Measurements from ENCODE around the gene PTPRU.

The PTPRU gene

DNA sequence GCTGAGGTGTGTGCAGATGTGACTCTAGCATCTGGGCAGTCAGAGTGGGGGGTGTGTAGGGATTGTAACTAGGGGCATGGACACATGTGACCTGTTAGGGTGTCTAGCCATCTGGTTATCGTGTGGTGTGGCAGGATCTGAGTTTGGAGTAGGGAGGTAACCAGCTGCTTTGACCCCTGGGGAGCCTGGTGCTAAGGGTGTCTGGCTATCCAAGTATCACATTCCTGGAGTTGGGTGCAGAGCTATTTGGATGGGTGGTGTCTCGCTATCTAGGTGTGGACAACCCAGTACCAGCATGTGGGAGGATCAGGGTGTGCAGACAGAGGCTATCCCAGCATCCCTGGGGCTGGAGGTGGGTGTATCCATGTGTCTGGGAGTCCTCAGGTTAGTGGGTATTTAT is 4.7 kb downstream of the PTPRU start:
- H3K4me1 ChIP-seq (ENCODE audit: control insufficient read depth, low read length), result peaks cover 12% of the 10 kb centered on the region
- H3K9me2 ChIP-seq (replicated peaks; ENCODE audit: control insufficient read depth, low read length), result no peaks in the 10 kb centered on the region
- peaks cover 3% of the 10 kb centered on the region; the same call in 1 of the 2 replicates for H4K20me1 ChIP-seq (ENCODE audit: control insufficient read depth, insufficient read depth, low read depth, low read length)
- H3F3A ChIP-seq (ENCODE audit: control insufficient read depth, insufficient read depth), result no peaks in the 10 kb centered on the region
- TF ChIP-seq, protein P1, sequence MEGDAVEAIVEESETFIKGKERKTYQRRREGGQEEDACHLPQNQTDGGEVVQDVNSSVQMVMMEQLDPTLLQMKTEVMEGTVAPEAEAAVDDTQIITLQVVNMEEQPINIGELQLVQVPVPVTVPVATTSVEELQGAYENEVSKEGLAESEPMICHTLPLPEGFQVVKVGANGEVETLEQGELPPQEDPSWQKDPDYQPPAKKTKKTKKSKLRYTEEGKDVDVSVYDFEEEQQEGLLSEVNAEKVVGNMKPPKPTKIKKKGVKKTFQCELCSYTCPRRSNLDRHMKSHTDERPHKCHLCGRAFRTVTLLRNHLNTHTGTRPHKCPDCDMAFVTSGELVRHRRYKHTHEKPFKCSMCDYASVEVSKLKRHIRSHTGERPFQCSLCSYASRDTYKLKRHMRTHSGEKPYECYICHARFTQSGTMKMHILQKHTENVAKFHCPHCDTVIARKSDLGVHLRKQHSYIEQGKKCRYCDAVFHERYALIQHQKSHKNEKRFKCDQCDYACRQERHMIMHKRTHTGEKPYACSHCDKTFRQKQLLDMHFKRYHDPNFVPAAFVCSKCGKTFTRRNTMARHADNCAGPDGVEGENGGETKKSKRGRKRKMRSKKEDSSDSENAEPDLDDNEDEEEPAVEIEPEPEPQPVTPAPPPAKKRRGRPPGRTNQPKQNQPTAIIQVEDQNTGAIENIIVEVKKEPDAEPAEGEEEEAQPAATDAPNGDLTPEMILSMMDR (IDR thresholded peaks at IDR 0.05; ENCODE audit: low read depth, low read length, poor library complexity, severe bottlenecking), result no peak
- no peak for TF ChIP-seq EZH2phosphoT487 (IDR thresholded peaks at IDR 0.05; ENCODE audit: borderline replicate concordance, low read length)
- no peaks in the 10 kb centered on the region for H3K9me3 ChIP-seq (ENCODE audit: control insufficient read depth, insufficient read depth, low read length)
- no peak overlapping the region for H3K4me2 ChIP-seq (ENCODE audit: low read length)
- no peak overlapping the region for H3K27ac ChIP-seq (ENCODE audit: low read depth, low read length)
- no peaks in the 10 kb centered on the region for H3K36me3 ChIP-seq (ENCODE audit: control insufficient read depth, low read length)
- no peaks in the 10 kb centered on the region for H3K79me2 ChIP-seq (ENCODE audit: control insufficient read depth, low read length)
- peaks cover 33% of the 10 kb centered on the region for H3K27me3 ChIP-seq (ENCODE audit: control insufficient read depth, low read length)
- H3K4me3 ChIP-seq (ENCODE audit: low read length), result no peak overlapping the region

DNA sequence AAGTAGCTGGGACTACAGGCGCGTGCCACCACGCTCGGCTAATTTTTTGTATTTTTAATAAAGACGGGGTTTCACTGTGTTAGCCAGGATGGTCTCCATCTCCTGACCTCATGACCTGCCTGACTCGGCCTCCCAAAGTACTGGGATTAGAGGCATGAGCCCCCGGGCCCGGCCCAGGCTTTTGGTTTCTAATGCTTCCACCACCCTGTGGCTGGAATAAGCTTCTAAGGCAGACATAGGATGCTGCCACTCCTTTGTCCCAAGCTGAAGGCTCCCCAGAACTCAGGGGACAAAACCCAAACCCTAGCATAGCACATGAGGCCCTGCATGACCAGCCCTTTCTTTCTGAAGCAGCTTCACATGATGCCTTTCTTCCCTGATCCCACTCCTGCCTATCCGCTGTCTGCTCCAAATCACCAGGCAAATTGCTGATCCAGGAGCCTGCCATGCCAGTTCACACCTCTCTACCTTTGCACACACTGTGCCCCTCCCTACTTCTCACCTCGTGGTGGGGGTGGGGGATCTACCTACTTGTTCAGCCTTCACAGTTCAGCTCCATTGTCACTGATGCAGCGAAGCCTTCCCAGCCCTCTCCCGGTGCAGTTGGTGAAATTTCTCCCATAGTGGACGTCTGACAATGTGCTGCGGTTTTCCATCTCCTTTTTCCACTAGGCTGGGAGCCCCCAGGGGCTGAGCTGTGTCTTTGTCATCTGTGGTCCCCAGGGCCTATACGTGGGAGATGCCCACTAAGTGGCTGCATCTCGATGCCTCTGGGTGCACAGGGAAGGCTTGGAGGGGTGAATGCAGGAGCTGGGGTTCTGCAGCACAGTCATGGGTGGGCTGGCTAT is 6.9 kb downstream of the PTPRU start:
- no peak overlapping the region for H3K4me2 ChIP-seq (ENCODE audit: low read length)
- no peaks in the 10 kb centered on the region for H3K36me3 ChIP-seq (ENCODE audit: control insufficient read depth, low read length)
- H3K27me3 ChIP-seq (ENCODE audit: control insufficient read depth, low read length), result peaks cover 18% of the 10 kb centered on the region
- no peaks in the 10 kb centered on the region for H3F3A ChIP-seq (ENCODE audit: control insufficient read depth, insufficient read depth)
- no peaks in the 10 kb centered on the region for H3K9me3 ChIP-seq (ENCODE audit: control insufficient read depth, insufficient read depth, low read length)
- no peaks in the 10 kb centered on the region for H3K79me2 ChIP-seq (ENCODE audit: control insufficient read depth, low read length)
- H3K4me1 ChIP-seq (ENCODE audit: control insufficient read depth, low read length), result no peaks in the 10 kb centered on the region
- no peaks in the 10 kb centered on the region for H3K9me2 ChIP-seq (replicated peaks; ENCODE audit: control insufficient read depth, low read length)
- no peaks in the 10 kb centered on the region for H4K20me1 ChIP-seq (ENCODE audit: control insufficient read depth, insufficient read depth, low read depth, low read length)
- H3K4me3 ChIP-seq (ENCODE audit: low read length), result no peak overlapping the region
- no peak for TF ChIP-seq EZH2phosphoT487 (IDR thresholded peaks at IDR 0.05; ENCODE audit: borderline replicate concordance, low read length)
- TF ChIP-seq, protein P1 (IDR thresholded peaks at IDR 0.05; ENCODE audit: low read depth, low read length, poor library complexity, severe bottlenecking), result no peak
- H3K27ac ChIP-seq (ENCODE audit: low read depth, low read length), result no peak overlapping the region

DNA sequence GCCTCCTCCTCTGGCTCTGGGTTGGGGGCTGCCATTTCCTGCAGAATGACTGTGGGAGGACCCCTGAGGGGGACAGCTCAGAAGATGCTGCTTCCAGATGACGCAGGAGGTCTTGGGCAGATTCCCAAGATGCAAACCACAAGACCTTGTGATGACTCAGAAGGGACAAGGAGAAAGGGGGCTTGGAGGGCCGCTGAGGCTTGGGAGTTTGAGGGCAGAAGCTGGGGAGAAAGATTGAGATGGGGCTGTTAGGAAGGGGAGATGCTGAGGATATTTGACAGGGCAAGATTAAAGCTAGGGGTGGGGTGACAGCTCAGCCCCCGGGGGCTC is 7.5 kb downstream of the PTPRU start:
- Histone ChIP-seq H3K4me1 (ENCODE audit: control insufficient read depth, low read length) (no peaks in the 10 kb centered on the region), H3K4me3 (ENCODE audit: low read length) (no peak overlapping the region), H3K79me2 (ENCODE audit: control insufficient read depth, low read length) (no peaks in the 10 kb centered on the region), H3K36me3 (ENCODE audit: control insufficient read depth, low read length) (no peaks in the 10 kb centered on the region), H3F3A (ENCODE audit: control insufficient read depth, insufficient read depth) (no peaks in the 10 kb centered on the region), H3K9me2 (replicated peaks; ENCODE audit: control insufficient read depth, low read length) (no peaks in the 10 kb centered on the region), H4K20me1 (ENCODE audit: control insufficient read depth, insufficient read depth, low read depth, low read length) (no peaks in the 10 kb centered on the region), H3K27me3 (ENCODE audit: control insufficient read depth, low read length) (peaks cover 12% of the 10 kb centered on the region), H3K27ac (ENCODE audit: low read depth, low read length) (no peak overlapping the region), H3K9me3 (ENCODE audit: control insufficient read depth, insufficient read depth, low read length) (no peaks in the 10 kb centered on the region), H3K4me2 (ENCODE audit: low read length) (no peak overlapping the region)
- TF ChIP-seq, protein P1 (IDR thresholded peaks at IDR 0.05; ENCODE audit: low read depth, low read length, poor library complexity, severe bottlenecking), result no peak
- no peak for TF ChIP-seq EZH2phosphoT487 (IDR thresholded peaks at IDR 0.05; ENCODE audit: borderline replicate concordance, low read length)
